GM12878 (cell line): Measurements from ENCODE around the gene ZSCAN5C. TPM values are rescaled to one million over a fixed set of nuclear protein-coding genes. Genes with fewer than 3 reads are reported as not detected.

ENCODE experiments used
- ATAC-seq: fragments of 200-7000 bp; cut with Tn5 transposase; 3 replicates; pipeline ENCODE4 v1.9.1; 2020; ENCODE audit warnings: mild to moderate bottlenecking, moderate library complexity
- BruUV-seq: library from RNA; stranded (reverse); fragments of 400-500 nt; replicated peaks from 2 replicates; lab custom pipeline; 2021; lab: Mats Ljungman, UMichigan
- CTCF ChIA-PET: fragments of 300-600 bp; sonication (Branson Sonifier 250); formaldehyde crosslinking; extraction: SDS; loops from one replicate; lab custom pipeline; 2021; ENCODE audit warnings: inconsistent platforms; lab: Yijun Ruan, JAX
- POLR2A ChIA-PET: fragments of 350-600 bp; formaldehyde crosslinking; extraction: SDS; loops from one replicate; lab custom pipeline; 2021; ENCODE audit warnings: inconsistent platforms; lab: Charles Lee
- RAD21 ChIA-PET: fragments of 300-600 bp; sonication (Branson Sonifier 250); formaldehyde crosslinking; loops from one replicate; lab custom pipeline; 2023; ENCODE audit warnings: antibody characterized with exemption; ENCODE audit not compliant: unreplicated experiment; lab: Charles Lee
- SMC1A ChIA-PET: fragments of 300-600 bp; sonication (Branson Sonifier 250); formaldehyde crosslinking; loops from one replicate; lab custom pipeline; 2023; ENCODE audit not compliant: unreplicated experiment, uncharacterized antibody; lab: Charles Lee
- DNase-seq: peaks from one replicate; pipeline ENCODE4 v3.0.0-alpha.2; 2011; ENCODE audit warnings: low read depth, low spot score
- FAIRE-seq: peaks from 3 replicates; lab custom pipeline; 2011; peaks lifted over from hg19 to GRCh38; lab: Jason Lieb, UNC
- H2AFZ ChIP-seq: 2 replicates; pipeline ENCODE4 v1.6.0; 2011; ENCODE audit warnings: low read depth, low read length, control low read depth; ENCODE audit not compliant: control insufficient read depth
- H3K27ac ChIP-seq: 2 replicates; pipeline ENCODE4 v1.5.1; 2011; ENCODE audit warnings: control low read depth; ENCODE audit not compliant: control insufficient read depth, insufficient read depth
- H3K27me3 ChIP-seq, 2 experiments: replicated peaks in 1 of 2; 2 replicates each; pipeline versions ENCODE4 v1.6.0 to v1.6.1; 2011; ENCODE audit warnings: low read length in 1 of 2; ENCODE audit not compliant: control insufficient read depth in 2 of 2, insufficient read depth in 2 of 2
- H3K36me3 ChIP-seq, 2 experiments: 2 replicates each; pipeline ENCODE4 v1.5.1; 2011; ENCODE audit warnings: low read length in 1 of 2; ENCODE audit not compliant: control insufficient read depth in 2 of 2, insufficient read depth in 2 of 2
- H3K4me1 ChIP-seq: 2 replicates; pipeline ENCODE4 v1.6.1; 2011; ENCODE audit warnings: mild to moderate bottlenecking, low read length, moderate library complexity, mixed read lengths; ENCODE audit not compliant: control insufficient read depth, insufficient read depth
- H3K4me2 ChIP-seq: 2 replicates; pipeline ENCODE4 v1.6.0; 2011; ENCODE audit warnings: control low read depth; ENCODE audit not compliant: control insufficient read depth, insufficient read depth
- H3K4me3 ChIP-seq: fragments of 200-600 bp; sonication (generic); 2 replicates; pipeline ENCODE4 v1.5.1; 2016
- H3K79me2 ChIP-seq: 2 replicates; pipeline ENCODE4 v1.6.0; 2011; ENCODE audit warnings: low read length; ENCODE audit not compliant: control insufficient read depth, insufficient read depth
- H3K9ac ChIP-seq: 2 replicates; pipeline ENCODE4 v1.8.0; 2011; ENCODE audit warnings: low read length, control low read depth, mixed read lengths; ENCODE audit not compliant: control insufficient read depth, insufficient read depth
- H3K9me3 ChIP-seq: replicated peaks from 3 replicates; pipeline ENCODE4 v1.5.1; 2011; ENCODE audit warnings: mild to moderate bottlenecking, low read length; ENCODE audit not compliant: control insufficient read depth, insufficient read depth
- H4K20me1 ChIP-seq: 2 replicates; pipeline ENCODE4 v1.6.0; 2011; ENCODE audit not compliant: control insufficient read depth, insufficient read depth
- ATF2 ChIP-seq: IDR thresholded peaks from 2 replicates; pipeline ENCODE4 v1.6.1; 2012; ENCODE audit warnings: low read length, inconsistent platforms
- CBX5 ChIP-seq: sonication (generic); IDR thresholded peaks from 2 replicates; pipeline ENCODE4 v1.6.1; 2016; ENCODE audit warnings: low read depth, moderate library complexity, mild to moderate bottlenecking, inconsistent platforms
- CHD4 ChIP-seq: fragments of 200-600 bp; sonication (generic); IDR thresholded peaks from 2 replicates; pipeline ENCODE4 v1.6.1; 2016; ENCODE audit warnings: mild to moderate bottlenecking
- FOS ChIP-seq: IDR thresholded peaks from 3 replicates; pipeline ENCODE4 v1.6.1; 2011; ENCODE audit warnings: borderline replicate concordance; ENCODE audit not compliant: insufficient read length; ENCODE audit errors: extremely low read depth
- HCFC1 ChIP-seq: fragments of 150-350 bp; IDR thresholded peaks from 2 replicates; pipeline ENCODE4 v1.6.1; 2014; ENCODE audit warnings: low read length
- KLF5 ChIP-seq: fragments of 450-650 bp; IDR thresholded peaks from 2 replicates; pipeline ENCODE4 v1.6.1; 2014; ENCODE audit warnings: mild to moderate bottlenecking; ENCODE audit not compliant: partially characterized antibody
- NBN ChIP-seq: fragments of 450-650 bp; IDR thresholded peaks from 2 replicates; pipeline ENCODE4 v1.6.1; 2016
- NR2C1 ChIP-seq: fragments of 450-650 bp; IDR thresholded peaks from 2 replicates; pipeline ENCODE4 v1.6.1; 2017; ENCODE audit warnings: antibody characterized with exemption, mild to moderate bottlenecking, moderate library complexity
- RUNX3 ChIP-seq: IDR thresholded peaks from 2 replicates; pipeline ENCODE4 v1.6.1; 2012; ENCODE audit warnings: low read length, inconsistent platforms
- SIX5 ChIP-seq: IDR thresholded peaks from 2 replicates; pipeline ENCODE4 v1.6.1; 2011; ENCODE audit warnings: mild to moderate bottlenecking, low read depth, low read length, moderate library complexity; ENCODE audit not compliant: severe bottlenecking
- SRF ChIP-seq, 2 experiments: IDR thresholded peaks; 2 replicates each; pipeline ENCODE4 v1.6.1; 2011; ENCODE audit warnings: low read depth in 2 of 2, low read length in 2 of 2, mild to moderate bottlenecking in 1 of 2, moderate library complexity in 1 of 2
- ZNF207 ChIP-seq: fragments of 450-650 bp; IDR thresholded peaks from 2 replicates; pipeline ENCODE4 v1.6.1; 2014; ENCODE audit warnings: antibody characterized with exemption, mild to moderate bottlenecking, borderline replicate concordance
- ZNF622 ChIP-seq: fragments of 450-650 bp; IDR thresholded peaks from 2 replicates; pipeline ENCODE4 v1.6.1; 2017; ENCODE audit warnings: mild to moderate bottlenecking, inconsistent platforms
- WGBS: methylation state at CpG from one replicate; pipeline ENCODE4 v1.1.6; 2016; ENCODE audit warnings: low lambda C conversion rate; ENCODE audit not compliant: insufficient replicate concordance, insufficient coverage; ENCODE audit errors: missing lambda C conversion rate; 5-methylcytosine and 5-hydroxymethylcytosine counted together
- in situ Hi-C: fragments of 300-500 bp; cut with MboI; formaldehyde crosslinking; loops from 9 replicates; pipeline ENCODE4 v1.14.3; 2018; ENCODE audit warnings: mixed read lengths
- intact Hi-C: fragments of 100-400 bp; cut with micrococcal nuclease; formaldehyde crosslinking; loops from one replicate; pipeline ENCODE4 v1.14.2; 2022; ENCODE audit not compliant: unreplicated experiment
- polyA plus RNA-seq, 11 experiments: library from polyadenylated mRNA; depleted of rRNA in 4 of 11; unstranded in 6 of 11; stranded (reverse) in 5 of 11; fragments of >200 nt; fragmentation: Nextera tagmentation in 4 of 11; fragmentation: Illumina TruSeq in 1 of 11; extraction: Ambion mirVana in 4 of 11; extraction: Trizol in 1 of 11; gene quantifications; 1 replicate in 1 of 11; 2 replicates in 10 of 11; pipeline versions ENCODE4 v1.2.1 to v1.2.3, GENCODE V29; 2011 to 2016; ENCODE audit warnings: inconsistent platforms in 2 of 11, missing spikeins in 2 of 11, low read depth in 1 of 11
- total RNA-seq, 4 experiments: library from RNA; depleted of rRNA in 3 of 4; stranded (reverse); fragments of >200 nt in 3 of 4; fragmentation: Illumina TruSeq in 1 of 4; extraction: Trizol in 1 of 4; gene quantifications; 2 replicates each; pipeline versions ENCODE4 v1.2.1 to v1.2.3, GENCODE V29; 2013 to 2021
- TF ChIP-seq, protein P1 (sequence below): fragments of 450-650 bp; formaldehyde crosslinking; IDR thresholded peaks from 2 replicates; pipeline ENCODE4 v1.5.0; 2022; ENCODE audit warnings: mild to moderate bottlenecking, missing genetic modification characterization

The ZSCAN5C gene
- total and polyA plus RNA-seq, 10 of the 15 experiments (the other 5 are each of a cell fraction or from before 2014, with no cell fraction given) = not detected

GRCh38 chr19:56153507-56153906 is 48.6 kb upstream of the ZSCAN5C start:
- Histone ChIP-seq H3K27me3 (no peaks in the 10 kb centered on the region), H3K79me2 (no peaks in the 10 kb centered on the region), H3K4me1 (no peaks in the 10 kb centered on the region), H3K27ac (no peak overlapping the region), H4K20me1 (no peaks in the 10 kb centered on the region), H3K4me2 (no peak overlapping the region), H2AFZ (no peak overlapping the region), H3K4me3 (no peak overlapping the region), H3K36me3 (peaks cover 9 to 16% of the 10 kb centered on the region in 2 experiments; a peak in 3 of 4 replicates), H3K9me3 (no peaks in the 10 kb centered on the region), H3K9ac (no peak overlapping the region)
- DNase-seq (no peak), ATAC-seq (no peak), FAIRE-seq (no peak)
- TF ChIP-seq FOS (no peak), NR2C1 (no peak), ATF2 (no peak), KLF5 (no peak), CHD4 (no peak), RUNX3 (no peak), SRF (IDR thresholded peaks at IDR 0.05; ENCODE audit: low read depth in 2 of 2, low read length in 2 of 2) (no peak), SIX5 (no peak), NBN (no peak), ZNF207 (no peak), CBX5 (no peak), HCFC1 (no peak), ZNF622 (no peak)
- TF ChIP-seq, protein P1, sequence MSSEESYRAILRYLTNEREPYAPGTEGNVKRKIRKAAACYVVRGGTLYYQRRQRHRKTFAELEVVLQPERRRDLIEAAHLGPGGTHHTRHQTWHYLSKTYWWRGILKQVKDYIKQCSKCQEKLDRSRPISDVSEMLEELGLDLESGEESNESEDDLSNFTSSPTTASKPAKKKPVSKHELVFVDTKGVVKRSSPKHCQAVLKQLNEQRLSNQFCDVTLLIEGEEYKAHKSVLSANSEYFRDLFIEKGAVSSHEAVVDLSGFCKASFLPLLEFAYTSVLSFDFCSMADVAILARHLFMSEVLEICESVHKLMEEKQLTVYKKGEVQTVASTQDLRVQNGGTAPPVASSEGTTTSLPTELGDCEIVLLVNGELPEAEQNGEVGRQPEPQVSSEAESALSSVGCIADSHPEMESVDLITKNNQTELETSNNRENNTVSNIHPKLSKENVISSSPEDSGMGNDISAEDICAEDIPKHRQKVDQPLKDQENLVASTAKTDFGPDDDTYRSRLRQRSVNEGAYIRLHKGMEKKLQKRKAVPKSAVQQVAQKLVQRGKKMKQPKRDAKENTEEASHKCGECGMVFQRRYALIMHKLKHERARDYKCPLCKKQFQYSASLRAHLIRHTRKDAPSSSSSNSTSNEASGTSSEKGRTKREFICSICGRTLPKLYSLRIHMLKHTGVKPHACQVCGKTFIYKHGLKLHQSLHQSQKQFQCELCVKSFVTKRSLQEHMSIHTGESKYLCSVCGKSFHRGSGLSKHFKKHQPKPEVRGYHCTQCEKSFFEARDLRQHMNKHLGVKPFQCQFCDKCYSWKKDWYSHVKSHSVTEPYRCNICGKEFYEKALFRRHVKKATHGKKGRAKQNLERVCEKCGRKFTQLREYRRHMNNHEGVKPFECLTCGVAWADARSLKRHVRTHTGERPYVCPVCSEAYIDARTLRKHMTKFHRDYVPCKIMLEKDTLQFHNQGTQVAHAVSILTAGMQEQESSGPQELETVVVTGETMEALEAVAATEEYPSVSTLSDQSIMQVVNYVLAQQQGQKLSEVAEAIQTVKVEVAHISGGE (CRISPR knock-in tag) = no peak
- BruUV-seq = no TSS peak
- CTCF ChIA-PET = no interaction called here
- POLR2A ChIA-PET = no interaction called here
- in situ Hi-C loops (no loop called here), intact Hi-C loops (no loop called here)
- SMC1A ChIA-PET = interaction anchor here (0.6 kb wide), 1 partner anchor 1148 kb away, joined by 3 read pairs; no protein-coding TSS in a partner anchor
- WGBS = 92% methylated on average over 6 of the region's 6 CpGs
- RAD21 ChIA-PET = no interaction called here
